Neural progenitor cell (in vitro differentiated cells): ENCODE data around the gene WNK1.

ENCODE experiments used
- CTCF ChIP-seq: fragments of 200-600 bp; sonication (generic); IDR thresholded peaks from 2 replicates; pipeline ENCODE4 v1.5.1; 2017; ENCODE audit warnings: antibody characterized with exemption, mild to moderate bottlenecking
- EZH2 ChIP-seq: fragments of 200-600 bp; sonication (generic); IDR thresholded peaks from 2 replicates; pipeline ENCODE4 v1.6.1; 2017; ENCODE audit warnings: antibody characterized with exemption, mild to moderate bottlenecking, moderate library complexity

GRCh38 chr12:865614-866013 lies 113.2 kb downstream of the WNK1 start:
- TF ChIP-seq CTCF, result no peak
- no peak for TF ChIP-seq EZH2
